GM18508 (cell line): ENCODE measurements around the gene CPEB4.

Source experiments
- ATAC-seq: cut with Tn5 transposase; IDR thresholded peaks from one replicate; pipeline ENCODE4 v1.9.1; 2021; ENCODE audit warnings: moderate number of reproducible peaks; ENCODE audit not compliant: insufficient read depth, unreplicated experiment

CPEB4 gene

GRCh38 chr5:173935396-173935795 lies 47.2 kb downstream of the CPEB4 start:
- ATAC-seq, result no peak

- ATAC-seq, result no peak
Measured at GRCh38 chr5:173940269-173940668, 52.1 kb downstream of the CPEB4 start.

GRCh38 chr5:173941102-173941501 lies 53.0 kb downstream of the CPEB4 start:
- no peak for ATAC-seq

GRCh38 chr5:173941758-173942401 lies 53.7 kb downstream of the CPEB4 start:
- no peak for ATAC-seq

- ATAC-seq, result no peak
Measured at GRCh38 chr5:173944511-173944910, 56.4 kb downstream of the CPEB4 start.

GRCh38 chr5:173945160-173945559 lies 57.0 kb downstream of the CPEB4 start:
- no peak for ATAC-seq

- ATAC-seq, result no peak
Measured at GRCh38 chr5:173946323-173946722, 58.2 kb downstream of the CPEB4 start.

- no peak for ATAC-seq
Measured at GRCh38 chr5:173950829-173951228, 62.7 kb downstream of the CPEB4 start.

- no peak for ATAC-seq
Measured at GRCh38 chr5:173953528-173954090, 65.5 kb downstream of the CPEB4 start.

- no peak for ATAC-seq
Measured at GRCh38 chr5:173954671-173955521, 66.7 kb downstream of the CPEB4 start.

- no peak for ATAC-seq
Measured at GRCh38 chr5:173960986-173961385, 72.8 kb downstream of the CPEB4 start.

- no peak for ATAC-seq
Measured at GRCh38 chr5:173961418-173961817, 73.3 kb downstream of the CPEB4 start.

GRCh38 chr5:173962436-173962972 lies 74.4 kb downstream of the CPEB4 start:
- ATAC-seq, result no peak

- ATAC-seq, result no peak
Measured at GRCh38 chr5:173963182-173963838, 75.2 kb downstream of the CPEB4 start.

- no peak for ATAC-seq
Measured at GRCh38 chr5:173963867-173964441, 75.8 kb downstream of the CPEB4 start.

- ATAC-seq, result no peak
Measured at GRCh38 chr5:173964506-173964905, 76.4 kb downstream of the CPEB4 start.

- no peak for ATAC-seq
Measured at GRCh38 chr5:173967241-173967640, 79.1 kb downstream of the CPEB4 start.

GRCh38 chr5:173968154-173968797 lies 80.1 kb downstream of the CPEB4 start:
- no peak for ATAC-seq

GRCh38 chr5:173969167-173970049 lies 81.3 kb downstream of the CPEB4 start:
- ATAC-seq, result no peak
